Measurements from ENCODE around the gene TRIM27. TPM values are rescaled to one million over a fixed set of nuclear protein-coding genes. Genes with fewer than 3 reads are reported as not detected.
"Not testable (repeated sequence)": the region's sequence is repeated elsewhere in the genome, so short reads cannot be mapped to it uniquely, and the experiment has no call there.

TRIM27 gene
- total RNA-seq, 2 experiments from 2014 or later = 58.3 to 60.1 TPM

DNA sequence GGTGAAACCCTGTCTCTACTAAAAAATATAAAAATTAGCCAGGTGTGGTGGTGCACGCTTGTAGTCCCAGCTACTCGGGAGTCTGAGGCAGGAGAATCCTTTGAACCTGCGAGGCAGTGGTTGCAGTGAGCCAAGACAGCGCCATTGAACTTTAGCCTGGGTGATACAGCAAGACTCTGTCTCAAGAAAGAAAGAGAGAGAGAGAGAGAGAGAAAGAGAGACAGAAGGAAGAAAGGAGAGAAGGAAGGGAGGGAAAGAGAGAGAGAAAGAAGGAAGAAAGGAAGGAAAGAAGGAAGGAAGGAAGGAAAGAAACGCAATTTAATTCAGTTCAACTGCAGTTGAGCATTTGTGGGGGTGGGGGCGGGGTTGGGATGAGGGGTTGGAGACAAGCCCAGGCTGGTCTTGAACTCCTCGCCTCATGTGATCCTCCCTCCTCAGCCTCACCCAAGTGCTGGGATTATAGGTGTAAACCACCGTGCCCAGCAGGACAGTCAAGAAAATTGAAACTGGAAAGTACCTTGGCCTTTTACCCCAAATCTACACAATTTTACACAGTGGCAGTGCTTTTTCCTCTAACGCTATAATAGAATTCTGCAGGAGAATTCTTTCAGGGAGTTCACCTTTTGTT is 30.5 kb downstream of the TRIM27 start:
- ATAC-seq (no peak), DNase-seq (no peak)
- POLR2A ChIA-PET = interaction anchor here (1.2 to 4.4 kb wide), 2 partner anchors 8 to 9 kb away, joined by 3 to 59 read pairs; no protein-coding TSS in a partner anchor
- Mint-ChIP-seq H3K9me3 (ENCODE audit: insufficient read depth) (peaks cover 4% of the 10 kb centered on the region), H3K4me3 (no peak overlapping the region), H3K36me3 (ENCODE audit: low read depth) (peaks cover 5% of the 10 kb centered on the region), H3K27me3 (ENCODE audit: low read depth) (peaks cover 6% of the 10 kb centered on the region), H3K27ac (no peak overlapping the region), H3K4me1 (ENCODE audit: low read depth) (peaks cover 6% of the 10 kb centered on the region)
- CTCF ChIA-PET = interaction anchor here (1.2 to 4.3 kb wide), 2 partner anchors 8 to 88 kb away, joined by 3 to 22 read pairs; no protein-coding TSS in a partner anchor

DNA sequence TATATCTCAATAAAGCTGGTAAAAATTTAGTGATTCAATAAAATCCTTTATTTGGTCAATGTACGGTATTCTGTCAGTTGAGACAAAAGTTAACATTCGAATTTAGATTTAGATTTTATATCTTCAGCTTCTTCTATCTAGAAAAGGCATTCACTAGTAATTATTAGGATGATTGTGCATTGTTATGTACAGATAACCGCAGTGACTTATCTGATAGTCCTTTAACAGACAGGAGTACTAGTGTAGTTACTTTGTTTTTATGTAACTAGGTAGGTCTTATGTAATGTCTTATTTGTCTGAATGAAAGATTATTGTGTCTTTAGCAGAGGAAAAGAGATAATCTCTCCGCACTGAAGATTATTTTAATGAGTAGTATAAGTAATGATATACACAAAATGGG is 31.3 kb downstream of the TRIM27 start:
- ATAC-seq (no peak), DNase-seq (no peak)
- no peak overlapping the region for H3K27ac Mint-ChIP-seq
- ChIA-PET CTCF (no interaction called here), POLR2A (interaction anchor here (1.2 to 4.5 kb wide), 3 partner anchors 8 to 31 kb away, joined by 3 to 19 read pairs (median 3); partner anchors contain the start of gene TRIM27)
- H3K4me1 Mint-ChIP-seq (ENCODE audit: low read depth) = peaks cover 4% of the 10 kb centered on the region
- H3K36me3 Mint-ChIP-seq (ENCODE audit: low read depth) = peaks cover 5% of the 10 kb centered on the region
- H3K9me3 Mint-ChIP-seq (ENCODE audit: insufficient read depth) = peaks cover 4% of the 10 kb centered on the region
- H3K4me3 Mint-ChIP-seq = no peak overlapping the region
- H3K27me3 Mint-ChIP-seq (ENCODE audit: low read depth) = peaks cover 6% of the 10 kb centered on the region

DNA sequence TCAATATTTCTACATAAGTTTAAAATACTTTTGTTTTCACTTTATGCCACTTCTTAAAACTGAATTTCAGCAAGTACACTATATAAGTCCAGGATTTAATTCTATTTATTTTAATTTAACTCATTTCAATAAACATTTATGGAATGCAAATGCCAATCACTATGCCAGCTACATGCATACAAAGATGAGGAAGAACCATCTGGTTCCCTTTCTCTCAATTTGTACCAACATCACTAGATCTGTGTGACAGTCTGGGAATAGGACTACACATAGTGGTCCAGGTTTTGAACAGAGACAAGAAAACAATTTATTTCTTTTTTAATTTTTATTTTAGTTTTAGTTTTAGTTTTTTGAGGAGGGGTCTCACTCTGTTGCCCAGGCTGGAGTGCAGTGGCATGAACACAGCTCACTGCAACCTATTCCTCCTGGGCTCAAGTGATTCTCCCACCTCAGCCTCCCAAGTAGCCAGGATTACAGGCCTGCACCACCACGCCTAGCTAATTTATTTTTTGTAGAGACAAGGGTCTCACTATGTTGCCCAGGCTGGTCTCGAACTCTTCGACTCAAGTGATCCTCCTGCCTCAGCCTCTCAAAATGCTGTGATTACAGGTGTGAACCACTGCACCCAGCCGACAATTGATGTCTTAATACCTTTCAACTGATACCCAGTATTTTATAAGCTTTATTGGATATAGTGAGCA is 35.8 kb downstream of the TRIM27 start:
- DNase-seq (no peak), ATAC-seq (no peak)
- Mint-ChIP-seq H3K4me1 (ENCODE audit: low read depth) (peaks cover 27% of the 10 kb centered on the region), H3K27me3 (ENCODE audit: low read depth) (peaks cover 4% of the 10 kb centered on the region), H3K27ac (no peak overlapping the region), H3K4me3 (no peak overlapping the region), H3K36me3 (ENCODE audit: low read depth) (peaks cover 18% of the 10 kb centered on the region), H3K9me3 (ENCODE audit: insufficient read depth) (peaks cover 9% of the 10 kb centered on the region)
- ChIA-PET POLR2A (interaction anchor here (0.7 to 1.5 kb wide), 3 partner anchors 9 to 36 kb away, joined by 3 read pairs; partner anchors contain the start of gene TRIM27), CTCF (interaction anchor here (1.1 kb wide), 1 partner anchor 11 kb away, joined by 3 read pairs; no protein-coding TSS in a partner anchor)

DNA sequence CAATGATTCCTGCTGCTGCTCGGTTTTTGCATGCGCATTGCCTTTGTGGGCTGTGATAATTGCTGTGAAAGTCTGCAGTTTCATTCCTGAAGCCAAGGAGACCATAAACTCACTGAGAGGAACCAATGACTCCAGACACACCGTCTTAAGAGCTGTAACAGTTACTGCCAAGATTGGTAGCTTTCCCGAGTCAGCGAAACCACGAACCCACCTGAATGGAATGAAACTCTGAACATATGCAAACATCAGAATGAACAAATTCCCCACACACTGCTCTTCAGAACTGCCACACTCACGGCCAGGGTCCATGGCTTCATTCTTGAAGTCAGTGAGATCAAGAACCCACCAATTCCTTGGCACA is 37.7 kb downstream of the TRIM27 start:
- ATAC-seq (no peak), DNase-seq (no peak)
- Mint-ChIP-seq H3K9me3 (ENCODE audit: insufficient read depth) (peaks cover 12% of the 10 kb centered on the region), H3K36me3 (ENCODE audit: low read depth) (peaks cover 22% of the 10 kb centered on the region), H3K4me1 (ENCODE audit: low read depth) (peaks cover 37% of the 10 kb centered on the region), H3K27ac (peak overlapping the region; percentile 66), H3K4me3 (no peak overlapping the region), H3K27me3 (ENCODE audit: low read depth) (peaks cover 4% of the 10 kb centered on the region)
- CTCF ChIA-PET = interaction anchor here (1.4 to 4.1 kb wide), 4 partner anchors 9 to 48 kb away, joined by 3 to 28 read pairs (median 13); partner anchors contain the start of gene TRIM27
- POLR2A ChIA-PET = interaction anchor here (1.7 to 4.5 kb wide), 4 partner anchors 9 to 993 kb away, joined by 7 to 59 read pairs (median 37); partner anchors contain the start of gene TRIM27

DNA sequence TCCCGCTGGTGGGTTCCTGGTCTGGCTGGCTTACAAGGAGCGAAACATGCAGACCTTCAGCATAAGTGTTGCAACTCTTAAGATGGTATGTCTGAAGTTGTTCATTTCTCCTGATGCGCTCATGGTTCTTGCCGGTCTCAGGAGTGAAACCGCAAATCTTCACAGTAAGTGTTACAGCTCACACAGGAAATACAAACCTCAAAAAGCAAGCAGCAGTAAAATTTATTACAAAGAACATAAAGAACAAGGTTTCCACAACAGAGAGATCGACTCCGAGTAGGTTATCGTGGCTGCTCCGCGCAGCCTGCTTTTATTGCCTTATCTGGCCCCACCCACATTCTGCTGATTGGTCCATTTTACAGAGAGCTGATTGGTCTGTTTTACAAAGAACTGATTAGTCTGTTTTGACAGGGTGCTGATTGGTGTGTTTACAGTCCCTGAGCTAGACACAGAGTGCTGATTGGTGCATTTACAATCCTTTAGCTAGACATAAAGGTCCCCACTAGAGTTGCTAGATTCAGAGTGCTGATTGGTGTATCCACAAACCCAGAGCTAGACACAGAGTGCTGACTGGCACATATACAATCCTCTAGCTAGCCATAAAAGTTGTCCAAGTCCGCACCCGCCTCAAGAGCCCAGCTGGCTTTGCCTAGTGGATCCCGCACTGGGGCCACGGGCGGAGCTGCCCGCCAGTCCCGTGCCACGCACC is 39.2 kb downstream of the TRIM27 start:
- H3K27ac Mint-ChIP-seq = peak overlapping the region; percentile 85
- ATAC-seq = peak; percentile 87
- H3K9me3 Mint-ChIP-seq (ENCODE audit: insufficient read depth) = peaks cover 12% of the 10 kb centered on the region
- H3K4me1 Mint-ChIP-seq (ENCODE audit: low read depth) = peaks cover 46% of the 10 kb centered on the region
- peak; percentile 87 for DNase-seq
- H3K36me3 Mint-ChIP-seq (ENCODE audit: low read depth) = peaks cover 22% of the 10 kb centered on the region
- peaks cover 9% of the 10 kb centered on the region for H3K27me3 Mint-ChIP-seq (ENCODE audit: low read depth)
- CTCF ChIA-PET = interaction anchor here (1.0 to 4.1 kb wide), 9 partner anchors 8 to 200 kb away, joined by 3 to 28 read pairs (median 5); partner anchors contain the start of gene TRIM27
- H3K4me3 Mint-ChIP-seq = peak overlapping the region; percentile 65
- POLR2A ChIA-PET = interaction anchor here (0.5 to 4.5 kb wide), 20 partner anchors 8 to 1752 kb away, joined by 3 to 59 read pairs (median 4); partner anchors contain the start of gene TRIM27

DNA sequence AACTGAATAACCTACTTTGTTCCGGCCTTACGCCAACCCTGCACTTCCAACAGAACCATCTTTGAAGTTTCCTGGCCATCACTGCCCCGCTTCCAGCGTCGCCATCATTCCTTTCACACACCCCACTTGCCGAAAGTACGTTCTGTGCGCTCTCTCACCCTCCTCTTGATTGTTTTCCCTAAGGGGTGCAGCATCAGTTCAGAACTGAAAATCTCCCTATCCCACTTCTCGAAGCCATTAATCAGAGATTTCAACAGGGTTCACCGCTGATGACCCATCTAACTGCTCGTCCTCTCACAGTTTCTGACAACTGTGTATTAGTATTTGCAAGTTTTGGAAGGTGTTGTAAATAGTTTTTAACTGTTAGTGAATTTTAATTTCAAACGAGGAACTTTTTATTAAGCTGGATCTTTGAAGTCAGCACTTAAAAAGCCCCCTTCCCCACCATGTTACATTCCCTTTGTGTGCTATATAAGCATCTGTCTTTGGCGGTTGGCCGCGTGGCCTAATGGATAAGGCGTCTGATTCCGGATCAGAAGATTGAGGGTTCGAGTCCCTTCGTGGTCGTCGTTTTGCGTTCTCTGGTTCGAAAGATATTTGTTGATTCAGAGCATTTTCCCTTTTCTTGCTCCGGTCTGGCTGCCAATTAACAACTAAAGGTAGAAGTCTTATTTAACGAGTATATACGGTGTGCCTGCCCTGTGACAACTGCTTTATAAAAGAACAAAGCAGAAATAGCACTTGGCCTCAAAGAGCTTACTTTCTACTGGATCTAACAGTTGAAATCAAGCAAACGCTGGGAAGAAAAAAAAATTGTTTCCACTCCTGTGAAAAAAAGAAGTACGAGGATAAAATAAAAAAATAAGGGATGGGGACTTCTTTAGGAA is 42.6 kb downstream of the TRIM27 start:
- peaks cover 21% of the 10 kb centered on the region for H3K36me3 Mint-ChIP-seq (ENCODE audit: low read depth)
- ChIA-PET CTCF (interaction anchor here (1.0 to 2.8 kb wide), 5 partner anchors 12 to 135 kb away, joined by 3 to 13 read pairs (median 4); no protein-coding TSS in a partner anchor), POLR2A (interaction anchor here (1.1 kb wide), 1 partner anchor 15 kb away, joined by 3 read pairs; no protein-coding TSS in a partner anchor)
- peaks cover 21% of the 10 kb centered on the region for H3K27me3 Mint-ChIP-seq (ENCODE audit: low read depth)
- DNase-seq = peak; percentile 76
- no peak for ATAC-seq
- H3K4me1 Mint-ChIP-seq (ENCODE audit: low read depth) = peaks cover 45% of the 10 kb centered on the region
- peak overlapping the region; percentile 74 for H3K4me3 Mint-ChIP-seq
- H3K9me3 Mint-ChIP-seq (ENCODE audit: insufficient read depth) = peaks cover 9% of the 10 kb centered on the region
- peak overlapping the region; percentile 73 for H3K27ac Mint-ChIP-seq

DNA sequence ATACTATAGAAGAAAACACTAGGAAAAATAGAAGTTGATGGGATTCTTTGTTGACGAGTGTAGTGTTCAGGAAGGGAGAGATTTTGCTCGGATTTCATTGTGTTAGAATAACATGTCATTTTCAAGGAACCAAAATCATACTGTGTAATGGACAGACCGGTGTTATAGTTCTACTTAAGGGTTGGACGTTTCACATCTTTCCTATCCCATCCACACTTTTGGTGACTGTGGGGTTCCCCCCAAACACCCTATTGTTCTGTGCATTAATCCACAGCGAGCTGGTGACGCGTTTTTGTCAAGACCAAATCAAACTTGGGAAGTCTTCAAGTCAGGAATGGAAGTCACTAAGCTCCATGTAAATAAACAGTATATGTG is 43.3 kb downstream of the TRIM27 start:
- H3K4me3 Mint-ChIP-seq = peak overlapping the region; percentile 74
- ChIA-PET POLR2A (interaction anchor here (1.1 kb wide), 1 partner anchor 14 kb away, joined by 3 read pairs; no protein-coding TSS in a partner anchor), CTCF (interaction anchor here (1.5 to 2.8 kb wide), 3 partner anchors 42 to 136 kb away, joined by 3 to 13 read pairs (median 4); no protein-coding TSS in a partner anchor)
- ATAC-seq = no peak
- H3K27me3 Mint-ChIP-seq (ENCODE audit: low read depth) = peaks cover 21% of the 10 kb centered on the region
- H3K9me3 Mint-ChIP-seq (ENCODE audit: insufficient read depth) = peaks cover 3% of the 10 kb centered on the region
- H3K36me3 Mint-ChIP-seq (ENCODE audit: low read depth) = peaks cover 14% of the 10 kb centered on the region
- H3K4me1 Mint-ChIP-seq (ENCODE audit: low read depth) = peaks cover 38% of the 10 kb centered on the region
- H3K27ac Mint-ChIP-seq = no peak overlapping the region
- DNase-seq = no peak

DNA sequence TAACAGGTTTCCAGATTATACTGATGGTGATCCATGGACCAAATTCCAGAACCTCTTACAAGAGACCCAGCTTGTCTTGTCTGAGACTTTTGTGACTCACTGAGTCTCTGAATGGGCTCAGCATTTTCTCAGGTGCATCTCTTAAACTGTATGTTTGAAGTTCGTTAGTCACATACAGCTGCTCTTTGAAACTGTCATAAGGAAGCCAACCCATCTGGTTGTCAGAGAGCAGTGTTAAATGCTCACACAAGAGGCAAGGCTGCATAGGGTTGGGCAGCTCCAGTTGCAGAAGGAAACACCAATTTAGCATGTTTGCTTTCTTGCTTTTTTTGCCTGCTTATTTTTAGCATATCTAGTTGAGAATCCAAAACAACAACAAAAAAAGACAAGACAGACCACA is 47.1 kb downstream of the TRIM27 start:
- POLR2A ChIA-PET = interaction anchor here (1.6 kb wide), 1 partner anchor 10 kb away, joined by 6 read pairs; no protein-coding TSS in a partner anchor
- Mint-ChIP-seq H3K9me3 (ENCODE audit: insufficient read depth) (peaks cover 6% of the 10 kb centered on the region), H3K4me3 (no peak overlapping the region), H3K36me3 (ENCODE audit: low read depth) (peaks cover 5% of the 10 kb centered on the region), H3K27ac (no peak overlapping the region), H3K4me1 (ENCODE audit: low read depth) (peaks cover 19% of the 10 kb centered on the region), H3K27me3 (ENCODE audit: low read depth) (peaks cover 23% of the 10 kb centered on the region)
- ATAC-seq = no peak
- no peak for DNase-seq
- CTCF ChIA-PET = interaction anchor here (1.0 to 2.1 kb wide), 5 partner anchors 8 to 140 kb away, joined by 4 read pairs; no protein-coding TSS in a partner anchor

DNA sequence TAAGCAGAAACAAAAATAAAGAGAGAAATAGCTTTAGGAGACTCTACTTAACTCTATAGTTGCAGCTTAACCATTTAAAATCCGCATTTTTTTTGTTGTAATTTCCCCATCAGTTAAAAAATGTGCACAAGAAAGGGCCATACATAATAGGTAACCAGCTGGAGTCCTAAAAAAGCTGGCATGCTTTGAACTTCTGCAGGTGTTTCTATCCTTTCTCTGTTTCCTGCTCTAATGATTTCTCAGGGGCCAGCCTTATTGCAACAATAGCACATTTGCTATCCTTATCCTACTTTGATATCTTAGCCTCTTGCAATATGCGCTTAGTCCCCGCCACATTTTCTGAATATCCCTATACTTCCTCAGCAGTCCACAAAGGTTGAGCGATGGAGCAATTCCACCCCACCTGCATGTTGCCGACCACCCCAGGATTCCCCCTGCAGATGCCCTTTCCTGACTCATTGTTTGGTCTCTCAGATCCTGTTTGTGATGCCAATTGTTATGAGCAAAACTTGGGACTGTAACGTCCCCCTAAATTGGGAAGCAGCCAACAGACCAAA is 48.5 kb downstream of the TRIM27 start:
- Mint-ChIP-seq H3K4me3 (no peak overlapping the region), H3K4me1 (ENCODE audit: low read depth) (peaks cover 6% of the 10 kb centered on the region), H3K27ac (no peak overlapping the region), H3K9me3 (ENCODE audit: insufficient read depth) (peaks cover 7% of the 10 kb centered on the region), H3K27me3 (ENCODE audit: low read depth) (peaks cover 15% of the 10 kb centered on the region), H3K36me3 (ENCODE audit: low read depth) (no peaks in the 10 kb centered on the region)
- ChIA-PET CTCF (interaction anchor here (1.0 to 1.8 kb wide), 6 partner anchors 8 to 37 kb away, joined by 3 to 9 read pairs (median 4); no protein-coding TSS in a partner anchor), POLR2A (interaction anchor here (0.9 kb wide), 1 partner anchor 48 kb away, joined by 3 read pairs; no protein-coding TSS in a partner anchor)
- DNase-seq (no peak), ATAC-seq (no peak)

DNA sequence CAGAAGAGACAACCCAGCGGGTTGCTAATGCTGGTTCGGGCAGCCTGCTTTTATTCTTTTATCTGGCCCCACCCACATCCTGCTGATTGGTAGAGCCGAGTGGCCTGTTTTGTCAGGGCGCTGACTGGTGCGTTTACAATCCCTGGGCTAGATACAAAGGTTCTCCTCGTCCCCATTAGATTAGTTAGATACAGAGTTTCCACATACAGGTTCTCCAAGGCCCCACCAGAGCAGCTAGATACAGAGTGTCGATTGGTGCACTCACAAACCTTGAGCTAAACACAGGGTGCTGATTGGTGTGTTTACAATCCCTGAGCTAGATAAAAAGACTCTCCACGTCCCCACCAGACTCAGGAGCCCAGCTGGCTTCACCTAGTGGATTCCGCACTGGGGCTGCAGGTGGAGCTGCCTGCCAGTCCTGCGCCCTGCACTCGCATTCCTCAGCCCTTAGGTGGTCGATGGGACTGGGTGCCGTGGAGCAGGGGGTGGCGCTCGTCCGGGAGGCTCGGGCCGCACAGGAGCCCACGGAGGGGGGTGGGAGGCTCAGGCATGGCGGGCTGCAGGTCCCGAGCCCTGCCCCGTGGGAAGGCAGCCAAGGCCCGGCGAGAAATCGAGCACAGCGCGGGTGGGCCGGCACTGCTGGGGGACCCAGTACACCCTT is 51.5 kb downstream of the TRIM27 start:
- H3K9me3 Mint-ChIP-seq (ENCODE audit: insufficient read depth); H3K4me3 Mint-ChIP-seq; H3K27me3 Mint-ChIP-seq (ENCODE audit: low read depth); DNase-seq; CTCF ChIA-PET; ATAC-seq; H3K36me3 Mint-ChIP-seq (ENCODE audit: low read depth); H3K27ac Mint-ChIP-seq; POLR2A ChIA-PET: not testable (repeated sequence)
- H3K4me1 Mint-ChIP-seq (ENCODE audit: low read depth) = peaks cover 13% of the 10 kb centered on the region

All from activated CD8-positive, alpha-beta T cell treated with anti-CD3 and anti-CD28 coated beads, Interleukin-2, amount 10 ng/mL, durations not matched to agents 7 days and 5 days (primary cell).